ENCODE measurements around the gene DNHD1. TPM values are rescaled to one million over a fixed set of nuclear protein-coding genes. Genes with fewer than 3 reads are reported as not detected.
A peak's percentile ranks its signal among the peaks of the same experiment; 100 is the strongest.

DNHD1 gene
- total and polyA plus RNA-seq, 2 experiments from 2014 or later: 7.3 to 7.9 TPM

DNA sequence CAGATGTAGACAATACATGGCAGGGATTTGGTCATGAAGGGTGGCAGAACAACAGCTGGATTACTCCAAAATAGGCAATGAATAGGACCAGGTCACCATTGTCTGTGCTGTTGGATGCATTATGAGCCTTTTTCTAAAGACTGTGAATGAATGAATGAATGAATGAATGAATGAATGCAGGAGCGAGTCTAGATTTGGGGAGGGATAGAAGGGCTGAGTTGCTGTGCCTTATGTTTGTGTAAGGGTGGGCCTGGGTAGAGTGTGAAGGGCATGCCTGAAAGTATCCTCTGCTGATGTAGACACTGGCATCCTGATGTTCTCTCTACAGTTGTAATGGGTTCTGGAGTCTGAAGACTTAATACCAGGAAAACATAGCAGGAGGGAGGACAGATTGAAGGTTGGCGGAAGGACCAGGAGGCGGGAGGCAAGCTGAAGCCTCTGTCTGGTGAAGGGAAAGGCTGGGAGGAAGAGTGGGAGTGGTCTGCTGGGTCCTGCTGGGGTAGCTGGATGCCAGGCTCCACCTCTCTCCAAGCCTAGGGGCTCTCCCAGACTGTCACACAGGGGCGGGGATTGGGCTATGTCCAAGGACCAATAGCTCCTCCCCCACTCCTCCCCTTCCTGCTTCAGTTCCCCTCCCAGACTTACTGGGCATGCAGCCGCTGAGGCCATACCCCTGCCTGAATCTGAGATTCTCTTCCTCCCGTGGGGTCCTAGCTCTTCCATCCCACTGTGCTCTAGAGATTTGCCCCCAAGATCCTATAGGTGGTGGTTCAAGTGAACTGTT is 28.2 kb upstream of the DNHD1 start:
- Histone ChIP-seq H3K9me3 (ENCODE audit: low read depth) (no peaks in the 10 kb centered on the region), H3K27me3 (no peaks in the 10 kb centered on the region), H3K4me3 (no peak overlapping the region), H3K4me2 (peak overlapping the region; percentile 59), H3K9me2 (replicated peaks; ENCODE audit: insufficient read depth) (no peaks in the 10 kb centered on the region), H3K27ac (peak overlapping the region; percentile 75), H3K4me1 (ENCODE audit: insufficient read depth) (peaks cover 22% of the 10 kb centered on the region), H3K36me3 (replicated peaks; ENCODE audit: insufficient read depth, low read depth) (no peaks in the 10 kb centered on the region), H3K79me2 (peaks cover 48% of the 10 kb centered on the region), H4K20me1 (ENCODE audit: insufficient read depth, poor library complexity, severe bottlenecking) (no peaks in the 10 kb centered on the region), H2AFZ (no peak overlapping the region)
- TF ChIP-seq EZH2phosphoT487 (IDR thresholded peaks at IDR 0.05; ENCODE audit: low read depth, severe bottlenecking, unreplicated experiment): no peak
- TF ChIP-seq, protein P1, sequence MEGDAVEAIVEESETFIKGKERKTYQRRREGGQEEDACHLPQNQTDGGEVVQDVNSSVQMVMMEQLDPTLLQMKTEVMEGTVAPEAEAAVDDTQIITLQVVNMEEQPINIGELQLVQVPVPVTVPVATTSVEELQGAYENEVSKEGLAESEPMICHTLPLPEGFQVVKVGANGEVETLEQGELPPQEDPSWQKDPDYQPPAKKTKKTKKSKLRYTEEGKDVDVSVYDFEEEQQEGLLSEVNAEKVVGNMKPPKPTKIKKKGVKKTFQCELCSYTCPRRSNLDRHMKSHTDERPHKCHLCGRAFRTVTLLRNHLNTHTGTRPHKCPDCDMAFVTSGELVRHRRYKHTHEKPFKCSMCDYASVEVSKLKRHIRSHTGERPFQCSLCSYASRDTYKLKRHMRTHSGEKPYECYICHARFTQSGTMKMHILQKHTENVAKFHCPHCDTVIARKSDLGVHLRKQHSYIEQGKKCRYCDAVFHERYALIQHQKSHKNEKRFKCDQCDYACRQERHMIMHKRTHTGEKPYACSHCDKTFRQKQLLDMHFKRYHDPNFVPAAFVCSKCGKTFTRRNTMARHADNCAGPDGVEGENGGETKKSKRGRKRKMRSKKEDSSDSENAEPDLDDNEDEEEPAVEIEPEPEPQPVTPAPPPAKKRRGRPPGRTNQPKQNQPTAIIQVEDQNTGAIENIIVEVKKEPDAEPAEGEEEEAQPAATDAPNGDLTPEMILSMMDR (IDR thresholded peaks at IDR 0.05; ENCODE audit: poor library complexity): no peak
- no peak for TF ChIP-seq EZH2 (IDR thresholded peaks at IDR 0.05; ENCODE audit: borderline replicate concordance)
- 38% methylated on average over 6 of the region's 6 CpGs for WGBS (ENCODE audit: low lambda C conversion rate, missing lambda C conversion rate)
- peak; percentile 93 for DNase-seq (ENCODE audit: low spot score)

DNA sequence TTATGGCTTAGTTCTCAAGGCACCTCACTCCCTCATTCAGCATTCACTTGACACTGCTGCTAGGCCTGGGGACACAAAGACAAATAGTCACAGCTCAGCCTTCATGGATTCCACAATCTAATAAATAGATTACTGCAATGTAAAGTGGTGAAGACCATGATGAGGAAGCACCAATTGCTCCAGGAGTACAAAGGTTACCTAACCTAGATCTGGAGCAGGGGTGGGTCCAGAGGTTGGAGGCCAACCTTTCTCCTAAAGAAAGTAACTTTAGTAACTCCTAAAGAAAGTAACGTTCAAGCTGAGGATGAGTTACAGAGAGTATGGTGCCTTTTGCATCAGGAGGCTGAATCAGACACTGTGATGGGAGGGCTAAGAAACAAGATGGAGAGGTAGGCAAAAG is 27.5 kb upstream of the DNHD1 start:
- Histone ChIP-seq H4K20me1 (ENCODE audit: insufficient read depth, poor library complexity, severe bottlenecking) (no peaks in the 10 kb centered on the region), H3K36me3 (replicated peaks; ENCODE audit: insufficient read depth, low read depth) (no peaks in the 10 kb centered on the region), H3K27ac (peak overlapping the region; percentile 75), H2AFZ (no peak overlapping the region), H3K4me1 (ENCODE audit: insufficient read depth) (peaks cover 26% of the 10 kb centered on the region), H3K4me3 (no peak overlapping the region), H3K4me2 (peak overlapping the region; percentile 59), H3K79me2 (peaks cover 48% of the 10 kb centered on the region), H3K9me3 (ENCODE audit: low read depth) (no peaks in the 10 kb centered on the region), H3K9me2 (replicated peaks; ENCODE audit: insufficient read depth) (no peaks in the 10 kb centered on the region), H3K27me3 (no peaks in the 10 kb centered on the region)
- 82% methylated on average over 1 of the region's 1 CpG for WGBS (ENCODE audit: low lambda C conversion rate, missing lambda C conversion rate)
- TF ChIP-seq EZH2 (IDR thresholded peaks at IDR 0.05; ENCODE audit: borderline replicate concordance) (no peak), EZH2phosphoT487 (IDR thresholded peaks at IDR 0.05; ENCODE audit: low read depth, severe bottlenecking, unreplicated experiment) (no peak)
- TF ChIP-seq, protein P1 (IDR thresholded peaks at IDR 0.05; ENCODE audit: poor library complexity): no peak
- DNase-seq (ENCODE audit: low spot score): no peak

DNA sequence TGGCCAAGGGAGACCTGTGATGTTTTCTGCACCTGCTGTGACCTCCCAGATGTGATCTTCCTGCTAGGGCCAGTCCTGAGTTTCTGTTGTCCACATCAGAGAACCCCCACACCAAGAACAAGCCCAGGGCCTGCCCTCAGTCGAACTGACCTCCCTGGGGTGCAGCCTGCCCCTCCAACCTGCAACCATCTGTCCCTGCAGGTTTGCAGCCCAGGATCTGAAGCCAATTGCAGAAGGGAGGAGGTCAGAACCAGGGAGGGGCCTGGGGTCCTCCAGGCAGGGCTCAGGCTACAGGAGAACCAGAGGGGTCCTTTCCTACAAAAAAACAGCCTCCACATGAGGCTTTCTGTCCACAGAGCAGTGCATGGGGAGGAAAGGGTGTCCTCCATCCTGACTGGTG is 24.1 kb upstream of the DNHD1 start:
- Histone ChIP-seq H3K27ac (no peak overlapping the region), H3K27me3 (no peaks in the 10 kb centered on the region), H4K20me1 (ENCODE audit: insufficient read depth, poor library complexity, severe bottlenecking) (no peaks in the 10 kb centered on the region), H3K36me3 (replicated peaks; ENCODE audit: insufficient read depth, low read depth) (no peaks in the 10 kb centered on the region), H3K4me2 (peak overlapping the region; percentile 89), H3K4me1 (ENCODE audit: insufficient read depth) (peaks cover 39% of the 10 kb centered on the region), H3K4me3 (no peak overlapping the region), H3K9me3 (ENCODE audit: low read depth) (no peaks in the 10 kb centered on the region), H2AFZ (no peak overlapping the region), H3K9me2 (replicated peaks; ENCODE audit: insufficient read depth) (no peaks in the 10 kb centered on the region), H3K79me2 (peaks cover 42% of the 10 kb centered on the region)
- WGBS (ENCODE audit: low lambda C conversion rate, missing lambda C conversion rate): 30% methylated on average over 1 of the region's 1 CpG
- no peak for DNase-seq (ENCODE audit: low spot score)
- TF ChIP-seq, protein P1 (IDR thresholded peaks at IDR 0.05; ENCODE audit: poor library complexity): no peak
- TF ChIP-seq EZH2phosphoT487 (IDR thresholded peaks at IDR 0.05; ENCODE audit: low read depth, severe bottlenecking, unreplicated experiment) (no peak), EZH2 (IDR thresholded peaks at IDR 0.05; ENCODE audit: borderline replicate concordance) (no peak)

All from hepatocyte (in vitro differentiated cells).